NCI-H2029 treated with DMSO at 0.1 percent for 48 hours (cell line): ENCODE measurements around the gene CAPG.
A peak's percentile ranks its signal among the peaks of the same experiment; 100 is the strongest.

Experiments used
- DNase-seq: peaks from one replicate; lab custom pipeline; 2025; lab: John Stamatoyannopoulos, UW

Gene CAPG

DNA sequence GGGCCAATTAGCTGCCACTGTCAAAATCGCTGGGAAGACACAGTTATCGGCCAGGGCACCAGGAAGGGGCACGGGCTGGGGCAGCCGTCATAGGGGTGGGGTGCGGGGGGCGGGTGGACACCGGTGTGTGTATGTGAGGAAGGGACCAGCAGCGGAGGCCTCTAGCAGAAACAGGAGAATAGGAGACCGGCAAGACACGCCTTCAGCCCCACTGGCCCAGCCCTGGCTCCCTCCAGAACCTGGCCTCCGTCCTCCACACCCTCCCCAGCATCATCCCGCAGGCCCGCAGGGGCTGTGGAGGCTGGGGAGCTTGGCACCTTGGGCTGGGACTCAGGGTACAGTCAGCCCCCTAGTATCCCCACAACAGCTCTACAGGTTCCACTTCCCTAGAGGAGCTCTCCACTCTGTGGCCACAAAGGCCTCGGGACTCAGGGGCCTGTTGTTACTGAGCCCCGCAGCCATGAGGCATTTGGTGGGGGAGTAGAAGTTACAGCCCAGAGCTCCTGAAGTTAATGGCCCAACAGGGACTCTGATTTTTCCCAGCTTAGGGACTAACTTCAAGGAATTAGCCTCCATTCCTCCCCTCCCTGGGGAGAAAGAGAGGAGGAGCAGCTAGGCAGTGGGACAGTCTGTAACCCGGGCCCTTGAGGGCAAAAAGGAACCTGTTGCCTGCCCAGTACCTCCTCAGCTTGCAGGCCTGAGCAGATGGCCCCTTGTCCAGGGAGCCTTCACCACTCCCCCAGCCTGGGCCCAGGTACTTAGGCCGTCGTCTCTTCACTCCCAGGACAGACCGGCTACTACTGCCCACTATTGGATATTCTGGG is 28.2 kb upstream of the CAPG start:
- DNase-seq, result no peak

DNA sequence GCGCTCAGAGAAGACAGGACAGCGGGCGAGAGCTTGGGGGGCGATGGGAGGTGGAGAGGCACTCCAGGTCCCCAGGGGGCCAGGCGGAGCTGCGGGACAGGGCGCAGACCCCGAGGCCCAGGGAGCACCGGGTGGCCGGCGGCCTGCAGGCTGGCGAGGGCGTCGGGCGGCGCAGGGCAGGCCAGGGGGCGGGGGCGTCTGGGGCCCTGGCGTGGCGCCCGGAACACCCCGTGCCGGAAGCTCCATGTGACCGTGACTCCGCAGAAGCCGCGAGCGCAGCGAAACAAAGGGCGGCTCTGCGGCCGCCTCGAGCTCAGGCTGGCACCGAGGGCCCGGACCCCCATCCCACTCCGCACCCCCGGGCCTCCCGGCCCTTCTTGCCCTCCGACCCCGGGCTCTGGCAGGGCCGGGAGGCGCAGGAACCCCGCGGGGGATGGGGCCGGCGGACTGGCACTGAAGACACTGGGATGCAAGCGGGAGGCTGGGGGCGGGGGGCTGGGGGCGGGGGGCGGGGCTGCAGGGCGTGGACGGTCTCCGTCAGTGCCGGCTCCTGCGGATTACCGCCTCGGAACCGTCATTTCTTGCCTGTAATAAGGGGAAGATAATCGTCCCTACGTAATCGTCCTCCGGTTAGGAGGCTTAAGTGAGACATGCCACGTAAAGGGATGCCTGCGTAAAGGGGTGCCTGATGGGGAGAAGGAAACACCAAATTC is 27.5 kb upstream of the CAPG start:
- no peak for DNase-seq

DNA sequence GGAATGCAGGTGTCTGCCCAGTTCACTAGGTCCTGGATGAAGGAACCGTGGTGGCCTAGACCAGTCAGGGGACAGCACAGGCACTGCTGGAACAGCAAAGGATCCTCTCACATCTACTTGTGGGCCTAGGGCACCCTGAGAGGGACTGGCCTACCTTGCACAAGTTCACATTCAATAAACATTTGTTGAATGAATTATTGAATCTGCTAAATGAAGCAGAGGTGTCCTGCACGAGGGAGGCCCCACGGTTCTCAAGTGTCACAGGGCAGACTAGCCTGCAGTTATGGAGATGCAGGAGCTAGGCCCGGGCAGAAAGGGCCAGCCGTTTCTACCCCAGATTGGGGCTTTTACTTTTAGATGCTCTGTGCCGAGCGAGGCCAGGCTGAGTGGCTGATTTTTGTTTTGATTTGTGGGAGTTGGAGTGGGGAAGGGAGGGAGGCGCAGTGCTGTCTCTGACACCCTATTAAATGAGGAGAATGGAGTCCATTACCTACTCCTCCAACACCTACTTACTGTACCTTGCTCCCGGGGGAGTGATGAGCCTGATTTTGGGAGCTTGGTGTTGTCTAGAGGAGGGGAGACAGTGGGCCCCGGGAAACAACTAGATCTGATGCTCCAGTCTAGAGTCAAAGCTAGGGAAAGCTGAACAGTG is 26.8 kb upstream of the CAPG start:
- DNase-seq, result no peak

DNA sequence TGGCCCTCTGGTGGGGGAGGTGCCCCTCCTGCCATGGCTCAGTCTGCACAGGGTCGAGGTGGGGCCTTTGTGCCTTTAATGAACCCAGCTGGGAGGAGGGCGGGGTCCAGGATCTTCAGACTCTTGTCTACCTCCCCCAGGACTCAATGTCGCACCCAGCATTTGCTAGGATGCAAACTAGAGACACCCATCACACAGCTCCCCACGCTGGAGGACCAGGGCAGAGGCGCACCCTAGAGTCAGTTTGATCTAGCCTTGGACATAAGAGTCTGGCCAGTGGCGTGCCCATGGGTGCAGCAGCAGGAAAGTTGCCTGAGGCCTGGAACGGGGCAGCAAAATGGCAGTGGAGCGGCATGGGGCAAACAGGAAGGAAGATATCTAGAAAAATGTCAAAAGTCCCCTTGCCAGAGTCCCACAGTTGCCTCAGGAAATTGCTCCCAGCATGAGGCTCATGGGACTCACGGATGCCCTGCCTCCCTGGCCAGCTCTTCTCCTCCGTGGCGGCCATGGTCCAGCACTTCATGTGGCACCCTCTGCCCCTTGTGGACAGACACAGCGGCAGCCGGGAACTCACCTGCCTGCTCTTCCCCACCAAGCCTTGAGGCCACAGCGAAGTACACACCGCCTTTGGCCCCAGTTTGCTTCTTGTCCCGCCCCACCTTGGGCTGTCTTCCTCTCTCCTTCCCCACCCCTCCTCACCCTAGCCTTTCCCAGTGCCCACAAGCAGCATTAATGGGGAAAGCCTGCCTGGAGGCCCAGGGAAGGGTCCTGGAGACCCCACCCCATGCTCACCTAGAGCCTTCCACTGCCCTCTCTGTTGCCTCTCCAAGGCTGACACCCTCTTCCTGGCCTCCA is 26.0 kb upstream of the CAPG start:
- DNase-seq, result no peak

DNA sequence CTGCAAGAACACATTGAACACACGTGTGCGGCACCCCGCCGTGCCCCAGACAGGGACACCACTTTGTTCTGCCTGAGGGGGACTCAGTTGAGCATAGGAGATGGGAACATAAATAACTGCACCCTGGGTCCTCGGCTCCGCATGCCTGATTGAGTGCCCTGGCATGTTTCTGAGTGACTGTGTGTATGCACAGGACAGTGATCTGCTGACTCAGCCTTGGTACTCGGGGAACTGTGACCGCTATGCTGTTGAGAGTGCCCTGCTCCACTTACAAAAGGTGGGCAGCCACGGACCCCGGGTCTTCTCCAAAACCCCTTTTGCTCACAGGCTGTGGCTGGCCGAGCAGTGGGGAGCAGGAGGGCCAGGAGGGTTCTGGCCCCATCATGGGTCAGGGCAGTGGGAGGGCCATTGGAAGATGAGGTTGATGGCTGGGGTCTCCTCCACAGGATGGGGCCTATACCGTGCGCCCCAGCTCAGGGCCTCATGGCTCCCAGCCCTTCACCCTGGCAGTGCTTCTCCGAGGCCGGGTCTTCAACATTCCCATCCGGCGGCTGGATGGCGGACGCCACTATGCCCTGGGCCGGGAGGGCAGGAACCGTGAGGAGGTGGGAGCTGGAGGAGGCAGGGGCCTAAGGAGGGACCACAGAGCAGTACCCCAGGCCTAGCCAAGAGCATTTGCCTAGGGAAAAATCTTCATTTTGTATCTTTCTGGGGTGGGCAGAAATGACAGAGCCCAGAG is 25.2 kb upstream of the CAPG start:
- no peak for DNase-seq

DNA sequence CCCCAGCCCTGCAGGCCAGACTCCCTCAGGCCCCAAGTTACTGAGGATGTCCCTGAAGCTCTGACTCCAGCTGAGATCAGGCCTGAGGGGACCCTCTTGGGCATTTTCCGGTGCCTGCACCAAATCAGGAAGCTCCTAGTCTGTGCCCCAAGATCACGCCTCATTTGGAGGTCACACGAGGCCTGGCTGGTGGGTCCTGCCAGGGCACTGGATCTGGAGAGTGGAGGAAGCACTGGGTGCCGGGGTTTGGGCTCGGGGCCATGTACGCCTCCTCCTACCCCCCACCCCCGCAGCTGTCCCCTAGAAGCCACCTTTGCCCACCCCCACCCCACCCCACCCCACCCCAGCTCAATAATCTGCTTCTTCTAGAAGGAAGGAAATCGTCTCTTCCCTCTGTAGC is 24.5 kb upstream of the CAPG start:
- DNase-seq, result no peak

DNA sequence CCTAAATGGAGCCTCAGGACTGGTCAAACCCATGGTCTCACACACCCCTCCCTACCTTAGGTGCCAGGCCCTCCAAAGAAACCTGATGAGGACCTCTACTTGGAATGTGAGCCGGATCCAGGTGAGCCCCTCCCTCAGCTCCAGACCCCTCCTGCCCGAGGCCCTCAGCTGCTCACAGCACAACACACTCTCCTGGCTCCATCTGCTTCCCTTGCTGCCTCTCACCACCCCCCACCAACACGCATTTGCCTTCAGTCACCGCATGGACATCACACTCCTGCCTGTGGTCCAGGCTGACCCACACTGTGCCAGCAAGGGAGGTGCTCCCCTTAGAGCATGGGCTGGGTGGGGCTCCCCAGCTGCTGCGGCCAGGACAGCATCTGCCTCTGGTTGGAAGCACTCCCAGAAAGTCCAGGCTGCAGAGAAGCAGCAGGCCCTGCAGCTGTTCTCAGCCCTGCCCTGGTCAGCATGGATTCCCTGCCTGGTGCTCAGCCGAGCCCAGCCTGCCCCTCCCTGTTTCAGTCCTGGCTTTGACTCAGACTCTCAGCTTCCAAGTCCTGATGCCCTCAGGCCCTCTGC is 23.4 kb upstream of the CAPG start:
- DNase-seq, result no peak

DNA sequence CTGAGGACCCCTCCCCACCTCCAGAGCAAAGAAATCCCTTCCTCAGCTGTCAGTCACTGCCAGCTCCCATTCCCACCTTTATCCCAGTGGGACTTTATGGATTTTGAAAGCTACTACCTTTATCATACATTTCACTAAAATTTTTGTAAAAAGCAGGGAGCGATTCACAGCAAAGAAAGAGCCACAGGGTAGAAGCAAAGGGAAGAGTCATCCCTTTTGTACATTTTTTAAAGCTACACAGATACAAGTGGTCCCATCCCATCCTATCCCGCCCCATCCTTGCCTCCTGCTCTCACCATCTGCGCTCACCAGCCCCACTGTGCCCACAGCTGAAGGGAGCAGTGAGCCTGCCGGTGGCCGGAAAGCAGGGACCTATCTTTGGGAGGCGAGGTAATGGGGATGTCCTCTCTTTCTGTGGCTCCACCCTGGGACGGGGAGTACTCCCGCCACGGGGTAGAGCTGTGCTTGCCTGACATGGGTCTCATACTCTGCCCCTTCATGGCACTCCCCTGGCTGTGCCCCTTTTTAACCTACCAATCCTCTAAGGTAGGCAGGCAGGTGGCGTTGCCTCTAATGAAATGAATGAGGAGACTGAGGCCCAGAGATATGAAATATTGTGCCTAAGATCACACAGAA is 21.5 kb upstream of the CAPG start:
- no peak for DNase-seq

DNA sequence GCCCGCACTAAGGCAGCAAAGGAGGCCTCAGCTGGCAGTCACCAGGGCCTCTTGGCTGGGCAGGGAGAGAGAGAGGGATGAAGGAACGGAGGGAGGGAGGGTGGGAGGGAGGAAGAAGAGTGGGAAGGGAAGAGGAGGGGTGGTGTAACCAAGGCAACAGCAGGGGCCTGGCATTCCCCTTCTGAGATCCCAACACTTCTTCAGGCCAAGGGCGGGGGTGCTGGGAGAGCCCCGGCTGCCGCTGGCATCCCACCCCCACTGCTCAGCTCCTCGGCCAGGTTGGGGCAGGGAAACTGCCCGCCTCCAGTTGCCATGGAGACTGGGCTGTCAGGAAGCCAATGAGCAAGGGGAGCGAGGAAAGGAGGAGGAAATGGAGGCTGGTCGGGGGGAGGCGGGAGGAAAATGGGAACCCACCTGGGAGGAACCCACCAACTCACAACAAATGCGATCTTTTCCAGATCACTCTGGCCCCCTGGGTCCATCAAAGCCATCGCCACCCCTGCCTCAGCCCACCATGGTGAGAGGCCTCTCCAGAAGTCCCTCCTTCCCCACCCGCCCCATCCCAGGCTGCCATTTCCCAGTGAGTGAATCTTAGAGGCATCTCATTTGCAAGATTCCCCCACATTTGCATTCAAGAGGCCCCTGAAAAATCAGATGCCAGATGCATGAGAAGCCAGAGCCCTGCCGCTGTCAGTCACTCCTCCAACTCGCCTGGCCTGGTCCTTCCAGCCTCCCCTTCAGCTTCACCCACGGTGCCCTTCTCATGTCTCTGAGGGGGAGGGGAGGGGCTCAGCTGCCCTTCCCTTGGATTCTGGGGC is 20.8 kb upstream of the CAPG start:
- no peak for DNase-seq

DNA sequence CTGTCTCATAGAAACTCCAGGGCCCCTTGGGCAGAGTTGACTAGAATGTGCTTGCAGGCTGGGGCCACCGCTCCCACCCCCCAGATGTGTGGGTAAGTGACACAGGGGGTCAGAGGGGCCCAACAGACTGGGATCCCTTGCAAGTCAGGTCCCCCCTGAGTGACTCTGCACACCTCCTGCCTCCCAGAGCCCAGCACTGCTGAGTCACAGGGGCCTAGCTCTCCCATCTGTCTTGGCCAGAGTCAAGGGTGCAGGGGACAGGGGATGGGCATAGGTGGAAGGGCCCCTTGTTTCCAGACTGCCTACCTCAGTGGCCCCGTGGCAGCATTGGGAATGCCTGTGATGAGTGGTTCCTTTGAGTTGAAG is 19.7 kb upstream of the CAPG start:
- DNase-seq, result no peak

DNA sequence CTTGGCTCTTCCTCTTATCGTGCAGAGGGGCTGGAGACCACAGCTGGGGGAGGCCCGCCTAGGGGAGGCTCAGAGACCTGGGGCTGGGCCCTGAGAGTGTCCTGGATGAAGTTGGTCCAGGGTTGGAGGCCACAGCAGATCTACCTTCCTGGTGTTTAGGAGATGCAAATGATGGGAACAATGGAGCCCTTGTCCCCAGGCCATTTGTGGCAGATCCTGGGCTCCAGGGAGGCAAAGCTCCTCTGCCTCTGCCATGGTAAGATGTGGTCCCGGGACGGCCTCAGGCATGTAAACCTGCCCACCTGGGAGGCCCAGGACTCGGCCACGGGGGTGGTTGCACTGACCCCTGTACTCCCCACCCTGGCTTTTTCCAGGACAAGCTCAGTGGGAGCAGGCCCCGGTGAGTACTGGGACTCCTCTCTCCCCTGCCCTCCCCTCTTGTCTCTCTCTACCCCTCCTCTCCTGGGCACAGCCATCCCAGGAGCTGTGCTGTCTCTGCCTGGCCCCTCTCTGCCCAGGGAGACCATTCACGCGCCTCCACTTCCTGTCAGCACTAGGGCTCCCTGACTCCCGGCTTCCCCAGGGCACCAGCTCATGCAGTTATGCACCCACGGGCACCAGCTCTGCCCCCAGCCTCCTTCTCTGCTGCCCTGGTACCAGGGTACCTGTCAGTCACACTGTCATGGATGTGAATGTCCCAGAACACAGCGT is 19.2 kb upstream of the CAPG start:
- no peak for DNase-seq

DNA sequence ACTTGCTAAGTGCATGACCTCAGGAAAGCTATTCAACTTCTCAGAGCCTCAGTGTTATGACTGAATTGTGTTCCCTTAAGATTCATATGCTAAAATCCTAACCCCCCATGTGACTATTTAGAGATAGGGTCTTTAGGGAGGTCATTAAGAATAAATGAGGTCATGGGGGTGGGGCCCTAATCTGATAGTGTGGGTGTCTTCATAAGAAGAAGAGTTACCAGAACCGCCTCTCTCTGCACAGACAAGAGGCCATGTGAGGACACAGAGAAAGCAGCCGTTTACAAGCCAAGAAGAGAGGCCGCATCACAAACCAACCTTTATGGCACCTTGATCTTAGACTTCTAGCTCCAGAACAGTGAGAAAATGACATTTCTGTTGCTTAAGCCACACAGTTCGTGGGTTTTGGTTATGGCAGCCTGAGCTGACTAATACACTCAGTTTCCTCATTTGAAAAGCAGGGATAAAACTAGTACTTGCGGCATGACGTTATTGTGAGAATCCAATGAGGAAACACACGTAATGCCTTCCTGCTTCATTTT is 18.2 kb upstream of the CAPG start:
- no peak for DNase-seq

DNA sequence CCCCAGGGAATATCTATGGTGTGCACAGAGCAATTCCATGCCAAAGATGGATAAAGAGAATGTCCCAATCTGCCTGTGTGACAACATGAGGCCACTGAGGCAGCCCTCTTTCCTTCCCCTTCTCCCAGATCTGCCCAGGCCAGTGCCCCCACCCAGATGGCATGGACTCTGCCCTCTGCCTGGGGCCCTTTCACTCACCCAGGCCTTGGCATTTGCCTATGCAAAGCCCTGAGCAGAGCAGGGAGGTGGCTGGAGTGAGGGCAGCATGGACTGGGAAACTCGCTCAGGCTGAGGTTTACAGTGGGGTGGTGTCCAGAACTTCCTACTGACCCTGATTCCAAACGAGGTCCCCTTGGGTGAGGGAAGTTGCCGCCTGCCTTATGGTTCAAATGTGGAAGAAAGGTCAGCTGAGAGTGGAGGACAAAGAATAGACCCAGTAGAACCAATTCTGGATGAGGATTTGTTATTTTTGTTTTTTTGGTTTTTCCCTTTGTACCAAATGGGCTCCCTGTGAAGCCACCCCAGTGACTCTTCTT is 17.2 kb upstream of the CAPG start:
- DNase-seq, result no peak

DNA sequence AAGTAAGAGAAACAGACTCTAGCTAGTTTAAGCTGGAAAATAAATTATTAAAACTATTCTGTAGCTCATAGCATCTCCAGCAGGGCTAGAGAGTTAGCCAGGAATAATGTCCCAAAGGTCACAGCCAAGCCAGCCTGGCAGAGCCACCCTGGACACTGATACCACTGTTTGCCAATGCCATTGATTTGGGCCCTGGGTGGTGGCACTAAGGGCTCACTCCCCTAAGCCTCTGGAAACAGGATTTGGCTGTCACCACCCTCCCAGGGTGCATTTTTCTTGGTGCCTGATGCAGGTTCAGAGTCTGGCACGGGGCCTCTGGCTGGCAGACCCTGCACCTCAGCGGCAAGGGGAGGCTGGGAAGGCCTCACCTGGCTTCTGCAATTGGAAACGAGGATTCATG is 15.4 kb upstream of the CAPG start:
- DNase-seq, result no peak

DNA sequence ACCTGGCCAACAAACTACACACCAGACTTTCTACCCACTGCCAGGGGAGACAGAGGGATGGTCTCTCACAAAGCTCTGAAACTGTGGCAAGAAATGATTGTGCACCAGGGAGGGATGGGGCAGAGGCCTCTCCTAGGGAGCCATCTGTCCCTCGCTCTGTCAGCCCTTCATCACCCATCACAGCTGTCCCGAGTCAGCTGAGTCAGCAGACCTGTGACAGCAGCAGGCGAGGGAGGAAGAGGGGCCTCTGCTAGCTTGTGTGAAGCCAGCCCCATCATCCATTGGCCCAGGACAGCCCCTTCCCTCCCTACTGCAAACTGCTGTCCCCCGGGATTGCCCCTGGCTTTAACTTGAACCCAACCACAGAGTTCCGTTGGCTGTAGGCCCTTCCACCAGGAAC is 13.4 kb upstream of the CAPG start:
- no peak for DNase-seq

DNA sequence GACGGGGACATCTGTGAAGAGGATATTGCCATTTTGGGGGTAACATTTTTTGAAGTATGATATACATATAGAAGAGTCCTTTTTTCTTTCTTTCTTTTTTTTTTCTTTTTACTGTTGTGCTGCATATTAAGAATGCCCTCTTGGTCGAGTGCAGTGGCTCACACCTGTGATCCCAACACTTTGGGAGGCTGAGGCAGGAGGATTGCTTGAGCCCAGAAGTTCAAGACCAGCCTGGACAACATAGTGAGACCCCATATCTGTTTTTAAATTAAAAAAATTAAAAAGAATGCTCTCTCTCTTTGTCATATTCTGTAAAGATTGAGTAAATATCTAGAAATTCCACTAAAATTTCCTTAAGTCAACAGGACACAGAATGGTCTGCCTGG is 11.9 kb upstream of the CAPG start:
- DNase-seq, result no peak

DNA sequence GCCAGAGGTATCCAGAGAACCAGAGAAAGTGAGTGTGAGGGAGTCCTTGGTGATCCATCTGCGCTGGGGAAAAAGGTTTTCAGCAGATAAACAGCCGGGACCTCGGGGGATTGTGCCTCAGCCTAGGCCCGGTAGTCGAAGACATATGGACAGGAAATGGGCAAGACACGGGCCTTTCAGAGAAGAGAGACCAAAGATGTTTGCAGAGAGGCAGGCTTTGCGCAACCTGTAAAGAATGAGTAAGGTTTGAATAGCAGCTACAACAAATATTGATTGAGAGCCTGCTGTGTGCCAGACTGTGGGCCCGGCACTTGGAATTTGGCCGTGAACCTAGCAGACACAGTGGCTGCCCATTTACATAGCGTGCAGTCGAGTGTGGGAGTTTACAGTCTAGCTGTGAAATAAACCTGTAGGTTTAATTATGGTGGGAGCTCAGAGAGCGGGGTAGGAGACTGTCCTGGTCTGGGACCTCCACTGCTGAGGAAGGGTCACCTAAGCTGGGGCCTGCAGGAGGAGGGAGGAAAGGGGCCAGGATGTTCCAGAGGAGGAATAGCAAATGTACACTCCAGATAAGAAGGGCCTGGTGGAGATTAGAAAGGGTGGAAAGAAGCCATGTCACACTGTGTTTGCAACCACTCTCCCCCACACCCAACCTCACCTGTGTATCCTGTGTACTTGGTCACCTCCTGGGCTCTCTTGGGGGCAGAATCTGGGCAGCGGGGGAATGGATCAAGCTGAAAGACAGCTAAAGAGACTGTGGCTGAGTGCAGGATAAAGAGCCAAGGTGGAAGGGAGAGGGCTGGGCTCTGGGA is 11.3 kb upstream of the CAPG start:
- DNase-seq, result peak; percentile 83
